ENCODE data around the gene PARG.

DNA sequence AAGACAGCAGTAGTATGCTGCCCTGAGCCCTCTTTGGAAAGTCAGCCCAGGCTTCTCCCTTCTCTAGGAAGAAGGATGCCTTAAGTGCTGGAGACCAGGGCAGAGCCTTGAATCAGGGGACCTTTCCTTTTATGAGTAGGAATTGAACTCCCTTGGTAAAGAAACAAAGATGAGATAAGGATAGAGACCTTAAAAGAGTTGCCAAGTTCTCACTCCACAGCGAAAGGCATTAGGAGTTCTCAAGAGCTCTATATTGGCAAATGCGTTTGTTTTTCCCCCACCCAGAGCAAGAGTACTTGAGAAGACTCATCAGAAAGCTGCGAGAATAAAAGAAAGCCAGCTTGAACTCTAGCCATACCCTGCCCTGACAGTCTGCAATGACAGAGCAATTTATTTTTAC lies 106.9 kb downstream of the PARG start:
- TF ChIP-seq, protein P1, sequence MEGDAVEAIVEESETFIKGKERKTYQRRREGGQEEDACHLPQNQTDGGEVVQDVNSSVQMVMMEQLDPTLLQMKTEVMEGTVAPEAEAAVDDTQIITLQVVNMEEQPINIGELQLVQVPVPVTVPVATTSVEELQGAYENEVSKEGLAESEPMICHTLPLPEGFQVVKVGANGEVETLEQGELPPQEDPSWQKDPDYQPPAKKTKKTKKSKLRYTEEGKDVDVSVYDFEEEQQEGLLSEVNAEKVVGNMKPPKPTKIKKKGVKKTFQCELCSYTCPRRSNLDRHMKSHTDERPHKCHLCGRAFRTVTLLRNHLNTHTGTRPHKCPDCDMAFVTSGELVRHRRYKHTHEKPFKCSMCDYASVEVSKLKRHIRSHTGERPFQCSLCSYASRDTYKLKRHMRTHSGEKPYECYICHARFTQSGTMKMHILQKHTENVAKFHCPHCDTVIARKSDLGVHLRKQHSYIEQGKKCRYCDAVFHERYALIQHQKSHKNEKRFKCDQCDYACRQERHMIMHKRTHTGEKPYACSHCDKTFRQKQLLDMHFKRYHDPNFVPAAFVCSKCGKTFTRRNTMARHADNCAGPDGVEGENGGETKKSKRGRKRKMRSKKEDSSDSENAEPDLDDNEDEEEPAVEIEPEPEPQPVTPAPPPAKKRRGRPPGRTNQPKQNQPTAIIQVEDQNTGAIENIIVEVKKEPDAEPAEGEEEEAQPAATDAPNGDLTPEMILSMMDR (IDR thresholded peaks at IDR 0.05; ENCODE audit: insufficient read depth, low read length) = no peak
- TF ChIP-seq POLR2AphosphoS5 (IDR thresholded peaks at IDR 0.05; ENCODE audit: low read depth) (no peak), GABPA (IDR thresholded peaks at IDR 0.05; ENCODE audit: low read depth) (no peak)
- TF ChIP-seq, protein P2, sequence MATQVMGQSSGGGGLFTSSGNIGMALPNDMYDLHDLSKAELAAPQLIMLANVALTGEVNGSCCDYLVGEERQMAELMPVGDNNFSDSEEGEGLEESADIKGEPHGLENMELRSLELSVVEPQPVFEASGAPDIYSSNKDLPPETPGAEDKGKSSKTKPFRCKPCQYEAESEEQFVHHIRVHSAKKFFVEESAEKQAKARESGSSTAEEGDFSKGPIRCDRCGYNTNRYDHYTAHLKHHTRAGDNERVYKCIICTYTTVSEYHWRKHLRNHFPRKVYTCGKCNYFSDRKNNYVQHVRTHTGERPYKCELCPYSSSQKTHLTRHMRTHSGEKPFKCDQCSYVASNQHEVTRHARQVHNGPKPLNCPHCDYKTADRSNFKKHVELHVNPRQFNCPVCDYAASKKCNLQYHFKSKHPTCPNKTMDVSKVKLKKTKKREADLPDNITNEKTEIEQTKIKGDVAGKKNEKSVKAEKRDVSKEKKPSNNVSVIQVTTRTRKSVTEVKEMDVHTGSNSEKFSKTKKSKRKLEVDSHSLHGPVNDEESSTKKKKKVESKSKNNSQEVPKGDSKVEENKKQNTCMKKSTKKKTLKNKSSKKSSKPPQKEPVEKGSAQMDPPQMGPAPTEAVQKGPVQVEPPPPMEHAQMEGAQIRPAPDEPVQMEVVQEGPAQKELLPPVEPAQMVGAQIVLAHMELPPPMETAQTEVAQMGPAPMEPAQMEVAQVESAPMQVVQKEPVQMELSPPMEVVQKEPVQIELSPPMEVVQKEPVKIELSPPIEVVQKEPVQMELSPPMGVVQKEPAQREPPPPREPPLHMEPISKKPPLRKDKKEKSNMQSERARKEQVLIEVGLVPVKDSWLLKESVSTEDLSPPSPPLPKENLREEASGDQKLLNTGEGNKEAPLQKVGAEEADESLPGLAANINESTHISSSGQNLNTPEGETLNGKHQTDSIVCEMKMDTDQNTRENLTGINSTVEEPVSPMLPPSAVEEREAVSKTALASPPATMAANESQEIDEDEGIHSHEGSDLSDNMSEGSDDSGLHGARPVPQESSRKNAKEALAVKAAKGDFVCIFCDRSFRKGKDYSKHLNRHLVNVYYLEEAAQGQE (IDR thresholded peaks at IDR 0.05; ENCODE audit: insufficient replicate concordance, low read depth) = no peak

Measured in HL-60 (cell line).